Mucosa of descending colon (tissue), 3 donors: ENCODE data around the gene EFS. TPM values are rescaled to one million over a fixed set of nuclear protein-coding genes. Genes with fewer than 3 reads are reported as not detected.

ENCODE experiments used
- ATAC-seq: fragments of 200-7000 bp; cut with Tn5 transposase; one replicate; pipeline ENCODE4 v1.9.1; 2020; ENCODE audit warnings: mild to moderate bottlenecking, moderate library complexity
- DNase-seq, 3 donors: peaks; one replicate each; pipeline ENCODE4 v3.0.0-alpha.2; 2020
- H3K36me3 ChIP-seq: fragments of 200-600 bp; one replicate; pipeline ENCODE4 v1.8.0; 2021; ENCODE audit warnings: low read depth, mild to moderate bottlenecking
- H3K4me1 ChIP-seq: fragments of 200-600 bp; one replicate; pipeline ENCODE4 v1.8.0; 2021; ENCODE audit warnings: low read depth, mild to moderate bottlenecking
- H3K4me3 ChIP-seq: fragments of 200-600 bp; one replicate; pipeline ENCODE4 v1.8.0; 2021; ENCODE audit warnings: mild to moderate bottlenecking
- H3K9me3 ChIP-seq: fragments of 200-600 bp; one replicate; pipeline ENCODE4 v1.8.0; 2021; ENCODE audit warnings: mild to moderate bottlenecking
- intact Hi-C, 2 donors: fragments of 100-400 bp; cut with DNase I in 1 of 2; cut with micrococcal nuclease in 1 of 2; formaldehyde crosslinking; loops; one replicate each; pipeline versions ENCODE4 v1.11.0 to v1.11.1; 2022; cut with DNase I, micrococcal nuclease
- total RNA-seq, 3 donors: library from RNA; stranded (reverse); fragmentation: NEBNext Ultra II Directional in 2 of 3; extraction: Animal tissue kit (Norgen Biotek cat#: 25700) in 2 of 3; gene quantifications; one replicate each; pipeline versions ENCODE4 v1.2.1 to v1.2.4, GENCODE V29; 2021 to 2023
- TF ChIP-seq, protein P1 (sequence below): fragments of 200-600 bp; IDR thresholded peaks from one replicate; pipeline ENCODE4 v1.8.0; 2022; ENCODE audit warnings: antibody characterized with exemption, mild to moderate bottlenecking
- donor health status: DM: no; HTN: no; CAD: no; lungs with moderate emphysema.
- donor health status: DM: no; HTN: no; CAD: no.
- donor health status: DM: no; HTN: yes; CAD: no.

The EFS gene
- total RNA-seq, 3 donors from 2014 or later: 0.98 to 16.6 (median 3.3) TPM

DNA sequence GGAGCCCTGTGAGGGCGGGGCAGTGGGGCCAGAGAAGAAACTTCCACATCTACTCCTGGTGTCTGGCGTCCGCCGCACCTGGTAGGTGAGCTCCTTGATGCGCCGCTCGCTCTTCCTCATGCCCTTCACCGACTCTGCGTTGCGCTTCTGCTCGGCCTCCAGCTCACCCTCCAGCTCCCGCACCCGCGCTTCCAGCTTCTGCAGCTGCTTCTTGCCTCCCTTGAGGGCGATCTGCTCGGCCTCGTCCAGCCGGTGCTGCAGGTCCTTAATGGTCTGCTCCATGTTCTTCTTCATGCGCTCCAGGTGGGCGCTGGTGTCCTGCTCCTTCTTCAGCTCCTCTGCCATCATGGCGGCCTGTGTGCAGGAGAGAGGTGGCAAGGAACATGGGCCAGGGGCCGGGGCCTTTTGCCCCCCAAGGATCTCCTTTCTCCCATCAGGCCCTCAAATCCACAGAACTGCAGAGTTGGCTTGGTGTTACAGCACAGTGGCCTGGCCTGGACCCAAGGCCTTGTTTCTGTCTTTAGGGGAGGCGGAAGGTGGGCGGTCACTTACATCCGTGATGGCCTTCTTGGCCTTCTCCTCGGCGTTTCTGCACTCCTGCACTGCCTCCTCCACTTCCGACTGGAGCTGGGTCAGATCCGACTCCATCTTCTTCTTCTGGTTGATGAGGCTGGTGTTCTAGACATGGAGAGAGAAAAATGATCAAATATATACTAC is 19.6 kb upstream of the EFS start:
- intact Hi-C loops: no loop called here

DNA sequence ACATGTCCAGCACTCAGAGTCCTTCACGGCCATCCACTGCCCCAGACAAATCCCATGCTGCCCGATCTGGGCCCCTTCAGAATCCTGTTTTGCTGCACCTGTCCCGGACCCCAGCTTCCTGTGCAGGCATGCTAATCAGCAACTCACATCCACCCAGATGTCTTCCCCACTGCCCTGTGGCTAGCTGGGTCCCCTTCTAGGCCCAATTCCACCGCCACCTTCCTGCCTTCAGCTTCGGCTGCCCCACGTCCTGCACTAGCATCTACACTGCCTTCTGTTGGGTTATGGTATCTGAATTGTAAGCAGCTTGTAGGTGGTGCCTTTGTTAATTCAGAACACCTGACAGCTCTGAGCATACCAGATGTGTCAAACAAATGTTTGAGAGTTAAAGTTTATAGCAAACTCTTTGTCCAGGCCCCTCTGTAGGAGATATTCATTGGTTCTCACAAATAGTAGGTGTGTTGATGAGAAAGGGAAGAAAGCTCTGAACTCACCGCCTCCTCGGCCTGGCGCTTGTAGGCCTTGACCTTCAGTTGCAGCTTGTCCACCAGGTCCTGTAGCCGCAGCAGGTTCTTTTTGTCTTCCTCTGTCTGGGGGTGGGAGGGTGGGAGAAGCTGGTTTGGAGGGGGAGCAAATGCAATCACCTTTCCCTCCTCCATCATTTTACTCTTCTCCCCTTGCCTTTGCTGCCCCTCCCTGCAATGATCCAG is 17.9 kb upstream of the EFS start:
- TF ChIP-seq, protein P1, sequence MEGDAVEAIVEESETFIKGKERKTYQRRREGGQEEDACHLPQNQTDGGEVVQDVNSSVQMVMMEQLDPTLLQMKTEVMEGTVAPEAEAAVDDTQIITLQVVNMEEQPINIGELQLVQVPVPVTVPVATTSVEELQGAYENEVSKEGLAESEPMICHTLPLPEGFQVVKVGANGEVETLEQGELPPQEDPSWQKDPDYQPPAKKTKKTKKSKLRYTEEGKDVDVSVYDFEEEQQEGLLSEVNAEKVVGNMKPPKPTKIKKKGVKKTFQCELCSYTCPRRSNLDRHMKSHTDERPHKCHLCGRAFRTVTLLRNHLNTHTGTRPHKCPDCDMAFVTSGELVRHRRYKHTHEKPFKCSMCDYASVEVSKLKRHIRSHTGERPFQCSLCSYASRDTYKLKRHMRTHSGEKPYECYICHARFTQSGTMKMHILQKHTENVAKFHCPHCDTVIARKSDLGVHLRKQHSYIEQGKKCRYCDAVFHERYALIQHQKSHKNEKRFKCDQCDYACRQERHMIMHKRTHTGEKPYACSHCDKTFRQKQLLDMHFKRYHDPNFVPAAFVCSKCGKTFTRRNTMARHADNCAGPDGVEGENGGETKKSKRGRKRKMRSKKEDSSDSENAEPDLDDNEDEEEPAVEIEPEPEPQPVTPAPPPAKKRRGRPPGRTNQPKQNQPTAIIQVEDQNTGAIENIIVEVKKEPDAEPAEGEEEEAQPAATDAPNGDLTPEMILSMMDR: no peak
- intact Hi-C loops: no loop called here
- no peak for ATAC-seq

More for the DNA sequence above, 19.6 kb upstream of the EFS start:
- no peak for DNase-seq
- H3K4me1 ChIP-seq: no peaks in the 10 kb centered on the region
- H3K9me3 ChIP-seq: no peaks in the 10 kb centered on the region
- TF ChIP-seq, protein P1: no peak
- ATAC-seq: no peak
- H3K36me3 ChIP-seq: no peaks in the 10 kb centered on the region
- no peak overlapping the region for H3K4me3 ChIP-seq

DNA sequence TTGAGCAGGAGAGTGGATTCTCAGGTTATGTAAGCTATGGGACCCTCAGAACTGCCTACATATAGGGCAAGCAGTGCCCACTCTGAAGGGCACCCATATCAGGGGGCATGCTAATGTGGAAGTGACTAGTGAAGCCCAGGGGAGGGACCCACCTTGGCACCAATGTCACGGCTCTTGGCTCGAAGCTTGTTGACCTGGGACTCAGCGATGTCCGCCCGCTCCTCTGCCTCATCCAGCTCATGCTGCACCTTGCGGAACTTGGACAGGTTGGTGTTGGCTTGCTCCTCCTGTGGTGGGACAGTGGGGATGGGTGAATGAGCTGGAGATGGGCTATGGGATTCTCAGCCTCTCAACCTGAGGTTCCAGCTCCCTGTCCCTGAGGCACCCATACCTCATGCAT is 17.3 kb upstream of the EFS start:
- TF ChIP-seq, protein P1: no peak
- ATAC-seq (no peak), DNase-seq (no peak)
- intact Hi-C loops: no loop called here
- Histone ChIP-seq H3K4me3 (no peak overlapping the region), H3K4me1 (no peaks in the 10 kb centered on the region), H3K36me3 (no peaks in the 10 kb centered on the region), H3K9me3 (no peaks in the 10 kb centered on the region)

More for the DNA sequence above, 17.9 kb upstream of the EFS start:
- no peaks in the 10 kb centered on the region for H3K4me1 ChIP-seq
- no peaks in the 10 kb centered on the region for H3K9me3 ChIP-seq
- H3K4me3 ChIP-seq: no peak overlapping the region
- H3K36me3 ChIP-seq: no peaks in the 10 kb centered on the region
- no peak for DNase-seq

DNA sequence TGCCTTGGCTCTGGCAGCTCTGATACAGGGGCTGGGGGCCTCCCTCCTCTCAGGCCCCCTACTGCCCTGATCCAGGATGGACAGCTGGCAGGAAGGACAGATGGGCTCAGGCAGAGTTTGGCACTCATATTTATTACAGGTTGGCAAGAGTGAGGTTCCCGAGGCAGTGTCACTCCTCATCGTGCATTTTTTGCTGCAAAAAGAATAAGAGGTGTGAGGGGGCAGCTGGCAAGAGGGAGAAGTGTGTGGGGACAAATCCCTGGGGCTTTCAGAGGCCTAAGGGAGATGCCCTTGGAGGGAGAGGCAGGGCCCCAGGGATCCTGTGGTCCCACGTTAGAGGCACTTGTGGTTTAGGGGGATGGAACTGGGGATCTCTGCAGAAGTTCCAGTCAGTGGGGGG is 16.9 kb upstream of the EFS start:
- no peak for DNase-seq
- H3K4me1 ChIP-seq: no peaks in the 10 kb centered on the region
- intact Hi-C loops: no loop called here
- no peaks in the 10 kb centered on the region for H3K36me3 ChIP-seq
- TF ChIP-seq, protein P1: no peak
- ATAC-seq: no peak
- no peak overlapping the region for H3K4me3 ChIP-seq
- H3K9me3 ChIP-seq: no peaks in the 10 kb centered on the region

DNA sequence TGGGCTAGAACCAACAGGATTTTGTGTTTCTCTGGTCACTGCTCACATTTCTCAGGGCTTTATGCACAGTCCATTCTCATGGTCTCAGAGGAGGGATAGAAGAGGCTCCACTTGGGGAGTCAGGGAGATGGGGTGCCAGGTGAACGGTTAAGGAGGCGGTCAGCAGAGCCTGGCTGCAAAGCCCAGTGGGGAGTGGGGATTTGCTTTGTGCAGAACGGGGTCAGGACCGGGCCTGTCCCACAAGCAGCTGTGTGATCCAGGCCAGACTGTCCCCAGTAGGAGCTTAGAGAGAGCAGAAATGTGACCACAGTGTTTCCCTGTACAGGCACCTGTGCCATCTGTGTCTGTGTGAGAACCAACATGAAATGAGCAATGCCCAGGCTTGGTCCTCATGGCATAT is 16.0 kb upstream of the EFS start:
- Histone ChIP-seq H3K4me1 (no peaks in the 10 kb centered on the region), H3K4me3 (no peak overlapping the region), H3K36me3 (no peaks in the 10 kb centered on the region), H3K9me3 (no peaks in the 10 kb centered on the region)
- TF ChIP-seq, protein P1: no peak
- no peak for ATAC-seq
- no peak for DNase-seq
- intact Hi-C loops: no loop called here
